NCI-H2029 (cell line): ENCODE data around the gene CCDC40.

Source experiments
- DNase-seq: peaks from one replicate; lab custom pipeline; 2025; lab: John Stamatoyannopoulos, UW

CCDC40 gene

GRCh38 chr17:80142929-80143328, 106.5 kb downstream of the CCDC40 start:
- DNase-seq = no peak

GRCh38 chr17:80145076-80146075, 108.9 kb downstream of the CCDC40 start:
- DNase-seq = no peak

- DNase-seq = peak; percentile 9
Observed at GRCh38 chr17:80146121-80147034, 109.9 kb downstream of the CCDC40 start.

GRCh38 chr17:80147035-80147822, 110.8 kb downstream of the CCDC40 start, which contains the start of gene EIF4A3:
Gene EIF4A3 (minus strand): TSS chr17:80147128. CDS start chr17:80146961, 167 bp downstream.
- DNase-seq = peak; percentile 97
